Mesendoderm (in vitro differentiated cells): ENCODE measurements around the gene POMGNT2.
A peak's percentile ranks its signal among the peaks of the same experiment; 100 is the strongest.

ENCODE experiments used
- DNase-seq: peaks from one replicate; pipeline ENCODE4 v3.0.0; 2013
- H2AK5ac ChIP-seq: 2 replicates; pipeline ENCODE4 v1.6.1; 2013; ENCODE audit warnings: low read length, inconsistent platforms
- H2BK120ac ChIP-seq: 2 replicates; pipeline ENCODE4 v1.6.1; 2013; ENCODE audit warnings: low read depth, mild to moderate bottlenecking, low read length, moderate library complexity, mixed read lengths
- H2BK15ac ChIP-seq: replicated peaks from 2 replicates; pipeline ENCODE4 v1.6.1; 2013; ENCODE audit warnings: low read depth, mild to moderate bottlenecking, moderate library complexity
- H2BK5ac ChIP-seq: 2 replicates; pipeline ENCODE4 v1.6.1; 2013; ENCODE audit warnings: low read length, inconsistent platforms
- H3K18ac ChIP-seq: 2 replicates; pipeline ENCODE4 v1.6.1; 2013; ENCODE audit warnings: mild to moderate bottlenecking, low read length, mixed read lengths
- H3K23ac ChIP-seq: one replicate; pipeline ENCODE4 v1.6.1; 2013; ENCODE audit warnings: low read length
- H3K27ac ChIP-seq: 2 replicates; pipeline ENCODE4 v1.5.1; 2013; ENCODE audit warnings: low read depth, mild to moderate bottlenecking, inconsistent platforms, low read length, moderate library complexity
- H3K27me3 ChIP-seq: 2 replicates; pipeline ENCODE4 v1.6.1; 2013; ENCODE audit warnings: low read length, control low read depth, mild to moderate bottlenecking, inconsistent platforms; ENCODE audit not compliant: insufficient read depth, poor library complexity
- H3K36me3 ChIP-seq: 2 replicates; pipeline ENCODE4 v1.6.1; 2013; ENCODE audit warnings: low read length, inconsistent platforms; ENCODE audit not compliant: control insufficient read depth, insufficient read depth
- H3K4ac ChIP-seq: one replicate; pipeline ENCODE4 v1.6.1; 2013; ENCODE audit warnings: low read depth, mild to moderate bottlenecking, low read length, moderate library complexity
- H3K4me1 ChIP-seq: 2 replicates; pipeline ENCODE4 v1.6.1; 2013; ENCODE audit warnings: low read depth, low read length, inconsistent platforms; ENCODE audit not compliant: control insufficient read depth
- H3K4me2 ChIP-seq: 2 replicates; pipeline ENCODE4 v1.6.1; 2013; ENCODE audit warnings: low read length
- H3K4me3 ChIP-seq: 2 replicates; pipeline ENCODE4 v1.5.1; 2013; ENCODE audit warnings: mild to moderate bottlenecking, low read length
- H3K56ac ChIP-seq: one replicate; pipeline ENCODE4 v1.6.1; 2013; ENCODE audit warnings: low read length
- H3K79me1 ChIP-seq: 2 replicates; pipeline ENCODE4 v1.6.1; 2013; ENCODE audit warnings: low read length, inconsistent platforms
- H3K79me2 ChIP-seq: 2 replicates; pipeline ENCODE4 v1.6.1; 2013; ENCODE audit warnings: mild to moderate bottlenecking, low read length; ENCODE audit not compliant: control insufficient read depth, insufficient read depth
- H3K9ac ChIP-seq: 2 replicates; pipeline ENCODE4 v1.6.1; 2013; ENCODE audit warnings: low read length, inconsistent platforms
- H4K5ac ChIP-seq: one replicate; pipeline ENCODE4 v1.6.1; 2013; ENCODE audit warnings: low read length
- H4K8ac ChIP-seq: one replicate; pipeline ENCODE4 v1.6.1; 2013; ENCODE audit warnings: low read depth, mild to moderate bottlenecking, control low read depth, low read length, moderate library complexity
- WGBS: extraction: QIAGEN DNeasy Blood & Tissue Kit; methylation state at CpG from one replicate; pipeline ENCODE4 v1.1.7; 2013; ENCODE audit warnings: low lambda C conversion rate, missing lambda C conversion rate; ENCODE audit not compliant: insufficient coverage; ENCODE audit errors: extremely low coverage; 5-methylcytosine and 5-hydroxymethylcytosine counted together

POMGNT2 gene

GRCh38 chr3:43055806-43056770, 49.8 kb downstream of the POMGNT2 start:
- H2AK5ac ChIP-seq = no peak overlapping the region
- H3K27ac ChIP-seq = no peak overlapping the region
- H4K8ac ChIP-seq = no peak overlapping the region
- H3K23ac ChIP-seq = no peak overlapping the region
- H3K4ac ChIP-seq = no peak overlapping the region
- H3K56ac ChIP-seq = peak overlapping the region; percentile 7
- WGBS = no CpG with 5 or more reads among the region's 15 CpGs
- no peaks in the 10 kb centered on the region for H3K27me3 ChIP-seq
- H3K79me1 ChIP-seq = no peaks in the 10 kb centered on the region
- no peak overlapping the region for H3K18ac ChIP-seq
- no peak overlapping the region for H4K5ac ChIP-seq
- H2BK120ac ChIP-seq = no peak overlapping the region
- no peak overlapping the region for H2BK15ac ChIP-seq
- H2BK5ac ChIP-seq = no peak overlapping the region
- H3K4me1 ChIP-seq = no peaks in the 10 kb centered on the region
- H3K4me3 ChIP-seq = no peak overlapping the region
- H3K79me2 ChIP-seq = no peaks in the 10 kb centered on the region
- no peak overlapping the region for H3K4me2 ChIP-seq
- no peaks in the 10 kb centered on the region for H3K36me3 ChIP-seq
- DNase-seq = no peak
- no peak overlapping the region for H3K9ac ChIP-seq

- H3K9ac ChIP-seq = no peak overlapping the region
- no peak for DNase-seq
- H3K36me3 ChIP-seq = no peaks in the 10 kb centered on the region
- H3K79me1 ChIP-seq = no peaks in the 10 kb centered on the region
- H3K56ac ChIP-seq = no peak overlapping the region
- no CpG with 5 or more reads among the region's 7 CpGs for WGBS
- no peak overlapping the region for H3K4me2 ChIP-seq
- no peak overlapping the region for H2AK5ac ChIP-seq
- H3K79me2 ChIP-seq = no peaks in the 10 kb centered on the region
- no peak overlapping the region for H3K4ac ChIP-seq
- H2BK5ac ChIP-seq = no peak overlapping the region
- H2BK15ac ChIP-seq = no peak overlapping the region
- no peaks in the 10 kb centered on the region for H3K4me1 ChIP-seq
- H4K8ac ChIP-seq = no peak overlapping the region
- H3K18ac ChIP-seq = no peak overlapping the region
- no peak overlapping the region for H3K23ac ChIP-seq
- no peak overlapping the region for H4K5ac ChIP-seq
- H3K4me3 ChIP-seq = no peak overlapping the region
- H3K27ac ChIP-seq = no peak overlapping the region
- no peak overlapping the region for H2BK120ac ChIP-seq
- H3K27me3 ChIP-seq = no peaks in the 10 kb centered on the region
These were observed 50.5 kb downstream of the POMGNT2 start for GRCh38 chr3:43055393-43055792.

- H3K4ac ChIP-seq = no peak overlapping the region
- H3K4me2 ChIP-seq = no peak overlapping the region
- H2BK120ac ChIP-seq = no peak overlapping the region
- H3K27ac ChIP-seq = no peak overlapping the region
- WGBS = no CpG with 5 or more reads among the region's 5 CpGs
- H3K79me2 ChIP-seq = no peaks in the 10 kb centered on the region
- no peak for DNase-seq
- H2BK15ac ChIP-seq = no peak overlapping the region
- H3K23ac ChIP-seq = no peak overlapping the region
- no peaks in the 10 kb centered on the region for H3K36me3 ChIP-seq
- no peak overlapping the region for H3K18ac ChIP-seq
- no peak overlapping the region for H2BK5ac ChIP-seq
- no peak overlapping the region for H4K8ac ChIP-seq
- H3K4me3 ChIP-seq = no peak overlapping the region
- no peaks in the 10 kb centered on the region for H3K4me1 ChIP-seq
- H2AK5ac ChIP-seq = no peak overlapping the region
- no peak overlapping the region for H3K9ac ChIP-seq
- H4K5ac ChIP-seq = no peak overlapping the region
- no peak overlapping the region for H3K56ac ChIP-seq
- no peaks in the 10 kb centered on the region for H3K27me3 ChIP-seq
- no peaks in the 10 kb centered on the region for H3K79me1 ChIP-seq
These were observed 51.1 kb downstream of the POMGNT2 start for GRCh38 chr3:43054754-43055153.

DNA sequence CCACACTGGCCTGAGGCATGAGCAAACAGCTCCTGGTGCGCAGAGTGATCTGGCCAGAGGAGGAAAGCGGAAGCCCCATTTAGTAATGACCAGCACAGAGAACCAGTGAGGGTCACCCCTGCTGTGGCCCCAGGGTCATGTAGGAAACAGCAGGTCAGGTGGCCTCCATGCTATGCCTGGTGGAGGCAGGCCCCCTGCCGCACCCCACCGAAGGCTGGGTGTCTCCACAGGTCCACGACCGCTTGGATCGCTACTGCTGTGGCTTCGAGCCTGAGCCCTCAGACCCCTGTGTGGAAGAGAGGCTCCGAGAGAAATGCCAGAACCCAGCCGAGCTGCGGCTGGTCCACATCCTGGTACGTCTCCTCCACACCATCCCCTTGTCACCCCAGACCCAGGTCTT, 52.6 kb downstream of the POMGNT2 start:
- Histone ChIP-seq H3K4me2 (no peak overlapping the region), H4K5ac (no peak overlapping the region), H4K8ac (no peak overlapping the region), H3K79me2 (no peaks in the 10 kb centered on the region), H3K4ac (no peak overlapping the region), H3K9ac (no peak overlapping the region), H3K27ac (no peak overlapping the region), H3K56ac (no peak overlapping the region), H3K4me1 (no peaks in the 10 kb centered on the region), H3K79me1 (no peaks in the 10 kb centered on the region), H2BK120ac (no peak overlapping the region), H3K23ac (no peak overlapping the region), H2AK5ac (no peak overlapping the region), H3K36me3 (no peaks in the 10 kb centered on the region), H3K4me3 (no peak overlapping the region), H2BK15ac (no peak overlapping the region), H3K18ac (no peak overlapping the region), H3K27me3 (no peaks in the 10 kb centered on the region), H2BK5ac (no peak overlapping the region)
- DNase-seq = no peak
- WGBS = no CpG with 5 or more reads among the region's 12 CpGs

DNA sequence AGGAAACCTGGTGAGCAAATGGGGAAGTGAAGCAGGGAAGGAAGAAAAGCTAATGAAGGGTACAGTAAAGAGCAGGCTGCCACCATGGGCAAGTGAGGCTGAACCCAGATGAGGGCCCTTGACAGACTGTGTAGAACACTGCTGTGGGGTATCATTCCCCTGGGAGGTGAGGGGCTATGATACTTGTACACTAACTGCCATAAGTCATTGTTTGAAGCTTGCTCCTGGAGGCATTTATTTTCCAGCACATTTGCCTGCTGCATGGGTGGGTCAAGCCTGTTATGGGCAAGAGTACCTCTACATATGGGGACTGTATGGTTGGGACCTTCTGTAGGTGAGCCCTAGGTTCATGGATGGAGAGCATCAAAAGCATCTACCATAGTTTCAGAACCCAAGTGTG, 57.4 kb downstream of the POMGNT2 start:
- no peak overlapping the region for H4K5ac ChIP-seq
- H3K18ac ChIP-seq = no peak overlapping the region
- no peak overlapping the region for H3K4ac ChIP-seq
- no peak overlapping the region for H3K9ac ChIP-seq
- H3K79me1 ChIP-seq = no peaks in the 10 kb centered on the region
- H3K4me2 ChIP-seq = no peak overlapping the region
- H2BK120ac ChIP-seq = no peak overlapping the region
- no peak overlapping the region for H2AK5ac ChIP-seq
- no peaks in the 10 kb centered on the region for H3K36me3 ChIP-seq
- DNase-seq = no peak
- no peak overlapping the region for H2BK5ac ChIP-seq
- no peaks in the 10 kb centered on the region for H3K79me2 ChIP-seq
- H3K4me3 ChIP-seq = no peak overlapping the region
- no peaks in the 10 kb centered on the region for H3K4me1 ChIP-seq
- H3K27ac ChIP-seq = no peak overlapping the region
- no peak overlapping the region for H3K56ac ChIP-seq
- H3K23ac ChIP-seq = no peak overlapping the region
- no peak overlapping the region for H4K8ac ChIP-seq
- H2BK15ac ChIP-seq = no peak overlapping the region
- no peaks in the 10 kb centered on the region for H3K27me3 ChIP-seq

DNA sequence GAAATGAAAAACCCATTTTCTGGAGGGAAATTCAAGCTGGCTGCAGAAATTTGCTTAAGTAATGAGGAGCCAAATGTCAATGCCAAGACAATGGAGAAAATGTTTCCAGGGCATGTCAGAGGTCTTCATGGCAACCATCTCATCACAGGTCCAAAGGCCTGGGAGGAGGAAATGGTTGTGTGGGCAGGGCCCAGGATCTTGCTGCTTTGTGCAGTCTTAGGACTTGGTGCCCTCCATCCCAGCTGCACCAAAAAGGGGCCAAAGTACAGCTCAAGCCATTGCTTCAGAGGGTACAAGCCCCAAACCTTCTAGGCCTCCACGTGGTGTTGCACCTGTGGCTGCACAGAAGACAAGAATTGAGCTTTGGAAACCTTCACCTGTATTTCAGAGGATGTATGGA, 59.3 kb downstream of the POMGNT2 start:
- no peaks in the 10 kb centered on the region for H3K4me1 ChIP-seq
- H3K27ac ChIP-seq = no peak overlapping the region
- no peaks in the 10 kb centered on the region for H3K79me1 ChIP-seq
- H2BK15ac ChIP-seq = no peak overlapping the region
- no peaks in the 10 kb centered on the region for H3K36me3 ChIP-seq
- no peak overlapping the region for H3K4me2 ChIP-seq
- H3K23ac ChIP-seq = no peak overlapping the region
- H3K79me2 ChIP-seq = no peaks in the 10 kb centered on the region
- no peak overlapping the region for H3K18ac ChIP-seq
- H4K5ac ChIP-seq = no peak overlapping the region
- DNase-seq = no peak
- no peaks in the 10 kb centered on the region for H3K27me3 ChIP-seq
- H2BK120ac ChIP-seq = no peak overlapping the region
- H2BK5ac ChIP-seq = no peak overlapping the region
- H3K4me3 ChIP-seq = no peak overlapping the region
- H3K4ac ChIP-seq = no peak overlapping the region
- no peak overlapping the region for H3K56ac ChIP-seq
- WGBS = no CpG with 5 or more reads among the region's 1 CpG
- H4K8ac ChIP-seq = no peak overlapping the region
- no peak overlapping the region for H3K9ac ChIP-seq
- H2AK5ac ChIP-seq = no peak overlapping the region
